ENCODE results near the gene MBD6. TPM values are rescaled to one million over a fixed set of nuclear protein-coding genes. Genes with fewer than 3 reads are reported as not detected.
"Not testable (repeated sequence)": the region's sequence is repeated elsewhere in the genome, so short reads cannot be mapped to it uniquely, and the experiment has no call there.

Gene MBD6
- total and polyA plus RNA-seq, 4 experiments from 2014 or later: 0.16 to 103 (median 50.0) TPM

DNA sequence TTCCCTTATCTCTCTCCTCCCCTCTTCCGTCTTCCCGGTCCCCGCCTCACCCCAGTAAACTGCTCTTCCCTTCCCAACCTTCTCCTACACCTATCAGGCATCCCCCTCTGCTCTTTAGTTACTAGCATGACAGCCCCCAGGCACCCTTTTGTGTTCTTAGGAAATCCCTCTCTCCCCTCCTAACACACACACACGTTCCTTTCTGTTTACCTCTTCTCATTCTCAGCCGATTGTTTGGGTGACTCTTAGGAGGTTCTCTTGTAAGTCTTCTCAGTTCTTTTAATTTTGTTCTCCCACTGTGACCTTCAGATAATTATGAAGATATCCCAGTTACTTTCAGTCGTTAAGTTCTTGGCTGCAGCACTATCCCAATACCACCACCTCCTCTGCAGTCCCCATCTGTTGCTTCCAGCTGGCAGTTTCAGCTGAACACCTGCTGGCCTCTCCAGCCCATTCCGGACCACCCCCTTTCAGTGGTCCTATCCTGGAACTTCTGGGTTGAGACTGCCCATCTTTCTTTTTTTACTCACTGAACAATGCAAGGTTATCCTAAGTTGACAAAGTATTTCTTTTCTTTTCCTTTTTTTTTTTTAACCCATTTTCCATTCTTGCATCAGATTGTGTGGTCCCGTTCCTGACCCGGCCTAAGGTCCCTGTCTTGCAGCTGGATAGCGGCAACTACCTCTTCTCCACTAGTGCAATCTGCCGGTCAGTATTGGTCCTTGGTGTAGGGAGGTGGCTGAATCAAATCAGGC, 34.0 kb upstream of the MBD6 start:
- H3K4me1 ChIP-seq (ENCODE audit: insufficient read depth, low read length): peaks cover 23% of the 10 kb centered on the region
- POLR2A ChIA-PET (ENCODE audit: partially characterized antibody): interaction anchor here (2.0 to 6.3 kb wide), 3 partner anchors 11 to 31 kb away, joined by 12 to 75 read pairs (median 18); partner anchors contain the start of genes ARHGAP9, DDIT3 and GLI1
- CTCF ChIA-PET (ENCODE audit: partially characterized antibody): interaction anchor here (1.2 to 3.4 kb wide), 2 partner anchors 12 to 29 kb away, joined by 3 to 10 read pairs; partner anchors contain the start of gene GLI1
- H3K9me3 ChIP-seq (ENCODE audit: control insufficient read depth in 1 of 2, low read length in 2 of 2): no peaks in the 10 kb centered on the region
- peaks cover 28% of the 10 kb centered on the region for H3K36me3 ChIP-seq (ENCODE audit: insufficient read depth, low read length)
- H3K4me1 Mint-ChIP-seq: peaks cover 18 to 39% (median 25%) of the 10 kb centered on the region in 4 donors
- H3K27me3 ChIP-seq (ENCODE audit: insufficient read depth, low read length): no peaks in the 10 kb centered on the region
- H3K36me3 Mint-ChIP-seq: peaks cover 30 to 42% of the 10 kb centered on the region in 2 donors
- peak overlapping the region; percentile 78 to 95 for H3K4me3 ChIP-seq (ENCODE audit: low read length in 2 of 2)
- H3K27ac Mint-ChIP-seq: peak overlapping the region; percentile 90 to 99 (median 98)
- H3K27me3 Mint-ChIP-seq: no peaks in the 10 kb centered on the region
- peak in 1 of 5 donors; percentile 5 for DNase-seq
- H3K27ac ChIP-seq (ENCODE audit: low read depth, low read length): peak overlapping the region; percentile 84
- intact Hi-C loops (cut with micrococcal nuclease): loop anchor here (5.0 kb wide), 1 partner anchor 204 kb away; the partner anchor contains the start of gene OS9
- peak overlapping the region; percentile 95 to 99 (median 98) for H3K4me3 Mint-ChIP-seq
- peaks cover 0 to 3% (median 0%) of the 10 kb centered on the region in 8 donors for H3K9me3 Mint-ChIP-seq

DNA sequence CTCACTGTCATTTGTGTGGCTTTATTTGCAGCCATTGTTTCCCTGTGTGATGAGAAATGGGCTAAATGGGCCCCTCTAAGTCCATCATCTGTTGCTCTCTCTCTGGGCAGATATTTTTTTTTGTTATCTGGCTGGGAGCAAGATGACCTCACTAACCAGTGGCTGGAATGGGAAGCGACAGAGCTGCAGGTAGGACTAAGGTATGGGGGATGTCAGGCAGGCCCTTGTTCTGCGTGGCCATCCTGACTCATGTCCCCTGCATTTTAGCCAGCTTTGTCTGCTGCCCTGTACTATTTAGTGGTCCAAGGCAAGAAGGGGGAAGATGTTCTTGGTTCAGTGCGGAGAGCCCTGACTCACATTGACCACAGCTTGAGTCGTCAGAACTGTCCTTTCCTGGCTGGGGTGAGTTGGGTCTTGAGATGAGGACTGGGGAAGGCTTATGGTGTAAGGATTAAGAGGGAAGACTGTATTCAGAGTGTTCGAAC, 33.4 kb upstream of the MBD6 start:
- Mint-ChIP-seq H3K9me3 (peaks cover 0 to 3% (median 0%) of the 10 kb centered on the region in 8 donors), H3K36me3 (peaks cover 30 to 42% of the 10 kb centered on the region in 2 donors), H3K4me1 (peaks cover 18 to 38% (median 25%) of the 10 kb centered on the region in 4 donors), H3K27me3 (no peaks in the 10 kb centered on the region), H3K27ac (peak overlapping the region in 6 of 7 donors; percentile 29 to 98 (median 88)), H3K4me3 (peak overlapping the region; percentile 95 to 99 (median 98))
- ChIA-PET POLR2A (ENCODE audit: partially characterized antibody) (interaction anchor here (2.0 to 6.3 kb wide), 3 partner anchors 12 to 31 kb away, joined by 12 to 75 read pairs (median 18); partner anchors contain the start of genes ARHGAP9, DDIT3 and GLI1), CTCF (ENCODE audit: partially characterized antibody) (interaction anchor here (1.2 to 3.4 kb wide), 2 partner anchors 12 to 30 kb away, joined by 3 to 10 read pairs; partner anchors contain the start of gene GLI1)
- H3K27ac ChIP-seq (ENCODE audit: low read depth, low read length): peak overlapping the region; percentile 84
- no peaks in the 10 kb centered on the region for H3K9me3 ChIP-seq (ENCODE audit: control insufficient read depth in 1 of 2, low read length in 2 of 2)
- H3K36me3 ChIP-seq (ENCODE audit: insufficient read depth, low read length): peaks cover 28% of the 10 kb centered on the region
- no peak overlapping the region for H3K4me3 ChIP-seq (ENCODE audit: low read length in 2 of 2)
- peaks cover 23% of the 10 kb centered on the region for H3K4me1 ChIP-seq (ENCODE audit: insufficient read depth, low read length)
- no peaks in the 10 kb centered on the region for H3K27me3 ChIP-seq (ENCODE audit: insufficient read depth, low read length)
- no peak for DNase-seq
- intact Hi-C loops (cut with micrococcal nuclease): loop anchor here (5.0 kb wide), 1 partner anchor 203 kb away; the partner anchor contains the start of gene OS9

DNA sequence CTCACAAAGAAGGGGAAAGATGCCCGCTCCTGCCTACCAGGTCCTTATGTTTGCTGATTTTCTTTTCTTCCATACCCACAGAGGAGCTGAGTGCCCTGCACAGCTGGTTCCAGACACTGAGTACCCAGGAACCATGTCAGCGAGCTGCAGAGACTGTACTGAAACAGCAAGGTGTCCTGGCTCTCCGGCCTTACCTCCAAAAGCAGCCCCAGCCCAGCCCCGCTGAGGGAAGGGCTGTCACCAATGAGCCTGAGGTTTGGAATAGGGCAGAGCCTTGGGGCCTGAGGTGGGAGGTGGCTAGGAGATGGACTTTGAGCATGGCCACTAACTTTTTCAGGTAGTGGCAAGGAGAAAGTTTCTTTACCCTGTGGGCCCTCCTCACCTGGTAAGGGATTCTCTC, 32.5 kb upstream of the MBD6 start:
- H3K36me3 Mint-ChIP-seq: peaks cover 30 to 42% of the 10 kb centered on the region in 2 donors
- intact Hi-C loops (cut with micrococcal nuclease): no loop called here
- peak overlapping the region in 2 of 7 donors; percentile 29 to 61 for H3K27ac Mint-ChIP-seq
- no peak overlapping the region for H3K4me3 Mint-ChIP-seq
- Histone ChIP-seq H3K4me3 (ENCODE audit: low read length in 2 of 2) (no peak overlapping the region), H3K27me3 (ENCODE audit: insufficient read depth, low read length) (no peaks in the 10 kb centered on the region), H3K27ac (ENCODE audit: low read depth, low read length) (no peak overlapping the region), H3K9me3 (ENCODE audit: control insufficient read depth in 1 of 2, low read length in 2 of 2) (no peaks in the 10 kb centered on the region), H3K36me3 (ENCODE audit: insufficient read depth, low read length) (peaks cover 28% of the 10 kb centered on the region), H3K4me1 (ENCODE audit: insufficient read depth, low read length) (peaks cover 23% of the 10 kb centered on the region)
- H3K4me1 Mint-ChIP-seq: peaks cover 18 to 38% (median 25%) of the 10 kb centered on the region in 4 donors
- no peak for DNase-seq
- ChIA-PET POLR2A (ENCODE audit: partially characterized antibody) (interaction anchor here (2.0 to 6.3 kb wide), 2 partner anchors 13 to 30 kb away, joined by 12 to 75 read pairs; partner anchors contain the start of genes ARHGAP9 and DDIT3), CTCF (ENCODE audit: partially characterized antibody) (interaction anchor here (0.9 to 3.4 kb wide), 2 partner anchors 9 to 31 kb away, joined by 3 to 10 read pairs; partner anchors contain the start of gene GLI1)
- peaks cover 0 to 3% (median 0%) of the 10 kb centered on the region in 8 donors for H3K9me3 Mint-ChIP-seq
- H3K27me3 Mint-ChIP-seq: no peaks in the 10 kb centered on the region

DNA sequence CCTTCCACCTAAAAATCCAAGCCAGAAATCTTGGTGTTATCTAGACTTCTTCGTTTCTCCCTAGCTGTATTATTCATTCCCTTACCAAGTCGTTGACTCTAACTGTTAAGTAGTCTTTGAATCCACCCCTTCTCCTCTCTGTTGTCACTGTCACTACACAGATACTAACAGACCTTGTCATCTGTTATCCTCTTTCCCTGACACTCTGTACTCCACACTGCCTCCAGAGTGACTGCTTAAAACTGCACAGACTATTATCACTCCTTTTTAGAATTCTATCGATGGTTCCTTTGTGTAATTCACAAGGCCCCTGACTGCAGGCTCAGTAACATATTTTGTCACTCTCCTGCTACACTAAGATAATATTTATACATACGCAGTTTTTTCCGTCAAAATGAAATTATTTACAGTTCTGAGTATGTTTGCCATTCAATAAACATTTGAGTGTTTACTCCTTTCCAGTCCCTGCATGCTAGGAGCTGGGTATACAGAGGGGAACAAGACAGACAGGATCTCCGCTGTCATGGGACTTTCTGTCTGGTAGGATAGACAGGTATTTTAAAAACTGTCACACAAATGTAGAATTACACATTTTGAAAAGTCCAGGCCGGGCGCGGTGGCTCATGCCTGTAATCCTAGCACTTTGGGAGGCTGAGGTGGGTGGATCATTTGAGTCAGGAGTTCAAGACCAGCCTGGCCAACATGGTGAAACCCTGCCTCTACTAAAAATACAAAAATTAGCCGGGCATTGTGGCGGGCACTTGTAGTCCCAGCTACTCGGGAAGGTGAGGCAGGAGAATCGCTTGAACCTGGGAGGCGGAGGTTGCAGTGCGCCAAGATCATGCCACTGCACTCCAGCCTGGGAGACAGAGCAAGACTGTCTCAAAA, 31.0 kb upstream of the MBD6 start:
- H3K36me3 ChIP-seq (ENCODE audit: insufficient read depth, low read length): peaks cover 29% of the 10 kb centered on the region
- Mint-ChIP-seq H3K27me3 (no peaks in the 10 kb centered on the region), H3K27ac (peak overlapping the region; percentile 30 to 86 (median 68)), H3K9me3 (peaks cover 0 to 3% (median 0%) of the 10 kb centered on the region in 8 donors), H3K4me3 (peak overlapping the region in 3 of 8 donors; percentile 12 to 64 (median 13)), H3K36me3 (peaks cover 30 to 47% of the 10 kb centered on the region in 2 donors), H3K4me1 (peaks cover 18 to 38% (median 24%) of the 10 kb centered on the region in 4 donors)
- intact Hi-C loops (cut with micrococcal nuclease): no loop called here
- H3K4me1 ChIP-seq (ENCODE audit: insufficient read depth, low read length): peaks cover 23% of the 10 kb centered on the region
- CTCF ChIA-PET (ENCODE audit: partially characterized antibody): interaction anchor here (1.0 to 3.4 kb wide), 3 partner anchors 12 to 32 kb away, joined by 3 to 10 read pairs (median 4); partner anchors contain the start of genes ARHGAP9 and GLI1
- H3K9me3 ChIP-seq (ENCODE audit: control insufficient read depth in 1 of 2, low read length in 2 of 2): no peaks in the 10 kb centered on the region
- no peaks in the 10 kb centered on the region for H3K27me3 ChIP-seq (ENCODE audit: insufficient read depth, low read length)
- no peak overlapping the region for H3K27ac ChIP-seq (ENCODE audit: low read depth, low read length)
- DNase-seq: peak in 1 of 5 donors; percentile 19
- POLR2A ChIA-PET (ENCODE audit: partially characterized antibody): interaction anchor here (6.3 kb wide), 1 partner anchor 15 kb away, joined by 75 read pairs; the partner anchor contains the start of gene ARHGAP9
- no peak overlapping the region for H3K4me3 ChIP-seq (ENCODE audit: low read length in 2 of 2)

DNA sequence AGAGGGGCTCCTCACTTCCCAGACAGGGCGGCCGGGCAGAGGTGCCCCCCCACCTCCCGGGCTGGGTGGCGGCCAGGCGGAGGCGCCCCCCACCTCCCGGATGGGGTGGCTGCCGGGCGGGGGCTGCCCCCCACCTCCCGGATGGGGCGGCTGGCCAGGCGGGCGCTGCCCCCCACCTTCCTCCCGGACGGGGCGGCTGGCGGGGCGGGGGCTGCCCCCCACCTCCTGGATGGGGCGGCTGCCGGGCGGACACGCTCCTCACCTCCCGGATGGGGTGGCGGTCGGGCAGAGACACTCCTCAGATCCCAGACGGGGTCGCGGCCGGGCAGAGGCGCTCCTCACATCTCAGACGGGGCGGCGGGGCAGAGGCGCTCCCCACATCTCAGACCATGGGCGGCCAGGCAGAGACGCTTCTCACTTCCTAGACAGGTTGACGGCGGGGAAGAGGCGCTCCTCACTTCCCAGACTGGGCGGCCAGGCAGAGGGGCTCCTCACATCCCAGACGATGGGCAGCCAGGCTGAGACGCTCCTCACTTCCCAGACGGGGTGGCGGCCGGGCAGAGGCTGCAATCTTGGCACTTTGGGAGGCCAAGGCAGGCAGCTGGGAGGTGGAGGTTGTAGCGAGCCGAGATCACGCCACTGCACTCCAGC, 27.4 kb upstream of the MBD6 start:
- peaks cover 46% of the 10 kb centered on the region for H3K36me3 ChIP-seq (ENCODE audit: insufficient read depth, low read length)
- H3K4me3 ChIP-seq (ENCODE audit: low read length in 2 of 2); H3K27ac ChIP-seq (ENCODE audit: low read depth, low read length); H3K27me3 Mint-ChIP-seq; H3K9me3 ChIP-seq (ENCODE audit: control insufficient read depth in 1 of 2, low read length in 2 of 2); intact Hi-C loops (cut with micrococcal nuclease); H3K4me3 Mint-ChIP-seq; CTCF ChIA-PET (ENCODE audit: partially characterized antibody); H3K9me3 Mint-ChIP-seq; H3K27ac Mint-ChIP-seq; DNase-seq; H3K27me3 ChIP-seq (ENCODE audit: insufficient read depth, low read length); H3K4me1 ChIP-seq (ENCODE audit: insufficient read depth, low read length); POLR2A ChIA-PET (ENCODE audit: partially characterized antibody): not testable (repeated sequence)
- H3K4me1 Mint-ChIP-seq: peaks cover 0 to 17% (median 10%) of the 10 kb centered on the region in 4 donors
- peaks cover 46 to 54% of the 10 kb centered on the region in 2 donors for H3K36me3 Mint-ChIP-seq

DNA sequence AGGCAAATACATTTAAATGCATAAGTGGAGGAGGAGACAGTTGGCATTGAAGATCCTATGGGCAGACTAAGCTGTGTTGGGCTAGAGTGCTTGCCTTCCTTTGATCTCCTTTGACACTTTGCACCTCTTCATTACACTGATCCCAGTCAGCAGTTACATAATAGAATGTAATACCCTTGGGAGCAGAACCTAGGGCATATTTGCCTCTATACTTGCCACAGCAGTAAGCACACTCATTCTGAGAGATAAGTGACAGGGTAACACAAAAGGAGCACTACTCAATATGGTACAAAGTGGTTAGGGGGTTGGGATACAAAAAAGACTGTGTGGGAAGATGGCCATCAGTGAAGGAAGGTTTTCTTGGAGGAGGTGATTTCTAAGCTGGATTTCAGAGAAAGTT, 25.8 kb upstream of the MBD6 start:
- intact Hi-C loops (cut with micrococcal nuclease): no loop called here
- peaks cover 0 to 11% (median 7%) of the 10 kb centered on the region in 4 donors for H3K4me1 Mint-ChIP-seq
- H3K27me3 Mint-ChIP-seq: no peaks in the 10 kb centered on the region

More for the DNA sequence above, 25.8 kb upstream of the MBD6 start:
- CTCF ChIA-PET (ENCODE audit: partially characterized antibody): interaction anchor here (0.7 to 1.3 kb wide), 4 partner anchors 17 to 267 kb away, joined by 3 to 4 read pairs (median 3); partner anchors contain the start of gene ARHGAP9
- H3K27me3 ChIP-seq (ENCODE audit: insufficient read depth, low read length): no peaks in the 10 kb centered on the region
- no peak overlapping the region for H3K4me3 Mint-ChIP-seq
- H3K9me3 ChIP-seq (ENCODE audit: control insufficient read depth in 1 of 2, low read length in 2 of 2): no peaks in the 10 kb centered on the region
- POLR2A ChIA-PET (ENCODE audit: partially characterized antibody): interaction anchor here (0.8 to 1.6 kb wide), 4 partner anchors 9 to 30 kb away, joined by 3 to 4 read pairs (median 3); partner anchors contain the start of gene ARHGAP9
- H3K27ac ChIP-seq (ENCODE audit: low read depth, low read length): no peak overlapping the region
- H3K4me3 ChIP-seq (ENCODE audit: low read length in 2 of 2): no peak overlapping the region
- H3K36me3 Mint-ChIP-seq: peaks cover 47 to 56% of the 10 kb centered on the region in 2 donors
- H3K36me3 ChIP-seq (ENCODE audit: insufficient read depth, low read length): peaks cover 47% of the 10 kb centered on the region
- no peaks in the 10 kb centered on the region for H3K4me1 ChIP-seq (ENCODE audit: insufficient read depth, low read length)
- no peaks in the 10 kb centered on the region for H3K9me3 Mint-ChIP-seq
- DNase-seq: no peak
- H3K27ac Mint-ChIP-seq: peak overlapping the region in 3 of 7 donors; percentile 33 to 45 (median 39)
